Measurements from ENCODE around the gene TRAPPC2.

Gene TRAPPC2

GRCh38 chrX:13669246-13669737, 65.1 kb downstream of the TRAPPC2 start:
- DNase-seq (ENCODE audit: low spot score) = peak; percentile 73

DNA sequence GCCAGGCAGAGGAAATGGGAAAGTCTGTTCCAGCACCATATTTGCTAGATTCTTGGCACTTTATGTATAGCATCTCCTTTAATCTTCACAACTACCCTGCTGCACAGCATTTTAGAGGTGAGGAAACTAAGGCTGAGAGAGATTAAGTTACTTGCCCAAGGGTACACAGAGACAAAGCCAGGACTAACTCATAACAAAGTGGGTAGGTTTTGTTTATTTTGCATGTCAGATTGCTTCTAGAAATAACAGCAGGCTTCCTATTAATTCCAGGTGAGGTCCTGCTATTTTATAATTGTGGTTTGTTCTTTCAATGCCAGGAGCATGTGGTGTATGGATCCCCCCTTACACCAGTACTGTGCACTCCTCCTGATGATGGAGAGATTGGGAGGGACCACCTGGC, 66.5 kb downstream of the TRAPPC2 start:
- DNase-seq (ENCODE audit: low spot score) = no peak

DNA sequence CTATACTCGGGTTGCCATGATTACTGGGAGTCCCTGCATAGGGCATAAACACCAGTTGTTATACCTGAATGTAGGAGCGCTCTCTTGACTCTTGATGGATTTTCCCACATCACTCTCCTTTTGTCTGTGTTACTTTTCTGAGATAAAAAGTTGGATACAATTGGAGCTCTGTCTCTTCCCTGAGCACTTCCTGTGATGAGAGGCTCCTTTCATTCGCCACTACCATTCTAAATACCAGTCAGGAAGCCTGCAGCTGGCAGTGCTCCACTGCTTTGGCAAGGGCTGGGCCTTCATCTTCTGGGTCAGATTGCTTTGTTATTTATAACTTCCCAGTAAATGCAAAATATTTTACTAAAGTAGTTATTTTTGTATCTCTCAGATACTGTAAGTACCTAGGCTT, 67.6 kb downstream of the TRAPPC2 start:
- DNase-seq (ENCODE audit: low spot score) = no peak

DNA sequence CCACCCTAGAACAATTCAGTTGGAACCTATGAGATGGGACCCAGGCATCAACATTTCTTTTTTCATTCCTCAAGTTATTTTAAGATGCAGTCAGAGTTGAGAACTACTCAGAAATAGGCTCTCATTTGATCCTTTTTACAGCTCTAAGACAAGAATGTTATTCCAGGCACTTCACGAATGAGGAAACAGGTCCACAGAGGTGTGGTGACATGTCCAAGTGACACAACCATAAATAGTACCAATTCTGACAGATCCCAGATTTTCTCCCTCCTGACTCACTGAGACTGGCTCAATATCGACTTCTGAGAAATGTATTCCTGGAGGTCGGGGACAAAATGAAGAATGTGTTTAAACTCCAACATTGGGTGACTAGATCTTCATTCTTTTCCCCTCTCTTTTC, 70.4 kb downstream of the TRAPPC2 start:
- DNase-seq (ENCODE audit: low spot score) = no peak

GRCh38 chrX:13662355-13662791, 72.0 kb downstream of the TRAPPC2 start:
- peak; percentile 47 for DNase-seq (ENCODE audit: low spot score)

Measured in AG20443 (cell line).